Non-pigmented ciliary epithelial cell (primary cell): ENCODE data around the gene LIX1L.

ENCODE experiments used
- DNase-seq: peaks from one replicate; pipeline ENCODE4 v3.0.0-alpha.2; 2010; ENCODE audit warnings: low read depth

LIX1L gene

DNA sequence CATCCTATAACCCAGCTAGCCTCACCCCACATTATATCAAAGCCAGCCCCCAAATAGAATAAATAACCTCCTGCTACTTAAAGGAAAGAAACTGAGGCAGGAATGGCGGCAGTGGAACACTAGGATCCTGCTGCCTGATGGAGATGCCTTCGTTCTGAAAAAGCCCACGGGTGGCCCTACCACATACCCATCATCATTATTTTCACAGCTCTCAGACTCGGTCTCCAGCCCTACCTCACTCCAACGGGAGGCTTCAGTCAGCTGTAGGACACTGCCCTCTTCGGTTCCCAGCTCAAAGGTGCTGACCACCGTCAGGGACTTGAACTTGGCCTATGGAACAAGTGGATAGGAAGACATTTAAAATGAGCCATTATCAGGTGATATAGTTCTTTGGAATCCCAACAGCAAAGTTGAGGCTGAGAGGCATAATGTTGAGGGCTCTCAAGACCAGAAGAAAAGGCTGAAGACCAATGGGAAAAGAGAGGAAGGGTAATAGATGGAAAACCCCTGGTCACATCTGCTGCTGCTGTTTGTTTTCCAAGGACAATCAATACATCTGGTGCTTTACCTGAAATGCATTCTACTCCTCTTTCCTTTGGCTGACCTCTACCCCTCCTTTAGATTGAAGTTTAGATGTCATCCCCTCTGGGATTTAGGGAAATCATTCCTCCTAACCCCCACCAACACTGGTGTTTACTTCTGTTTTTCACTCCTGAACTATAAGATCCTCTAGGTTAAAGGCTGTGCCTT, 64.3 kb downstream of the LIX1L start:
- DNase-seq = no peak

DNA sequence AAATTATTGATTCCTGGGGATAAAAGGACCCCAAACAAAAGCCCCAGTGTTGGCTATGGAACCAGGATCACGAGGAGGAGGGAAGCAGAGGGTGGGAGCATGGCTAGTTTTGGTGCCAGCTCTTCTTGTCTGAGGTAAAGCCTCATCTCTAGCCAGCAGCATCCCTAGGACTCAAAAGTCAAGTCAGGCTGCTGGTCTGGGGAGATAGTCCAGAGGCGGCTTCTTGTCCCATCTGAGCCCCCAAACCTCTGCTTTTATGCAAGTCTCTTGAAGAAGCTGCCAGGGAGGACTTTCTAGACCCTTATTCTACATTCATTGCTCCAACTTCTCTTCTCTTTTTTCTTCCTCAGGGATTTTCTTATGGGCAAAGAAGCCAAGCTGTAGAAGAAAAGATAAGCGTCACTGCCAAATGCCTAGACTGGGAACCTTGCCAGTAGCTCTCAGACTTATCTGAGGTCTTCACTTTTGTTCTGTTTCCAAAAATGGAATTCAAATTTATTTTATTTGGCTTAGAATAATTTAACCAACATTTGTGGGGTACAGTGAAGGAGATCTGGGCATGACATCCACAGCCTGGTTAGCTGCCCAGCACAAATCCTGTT, 65.2 kb downstream of the LIX1L start:
- no peak for DNase-seq

DNA sequence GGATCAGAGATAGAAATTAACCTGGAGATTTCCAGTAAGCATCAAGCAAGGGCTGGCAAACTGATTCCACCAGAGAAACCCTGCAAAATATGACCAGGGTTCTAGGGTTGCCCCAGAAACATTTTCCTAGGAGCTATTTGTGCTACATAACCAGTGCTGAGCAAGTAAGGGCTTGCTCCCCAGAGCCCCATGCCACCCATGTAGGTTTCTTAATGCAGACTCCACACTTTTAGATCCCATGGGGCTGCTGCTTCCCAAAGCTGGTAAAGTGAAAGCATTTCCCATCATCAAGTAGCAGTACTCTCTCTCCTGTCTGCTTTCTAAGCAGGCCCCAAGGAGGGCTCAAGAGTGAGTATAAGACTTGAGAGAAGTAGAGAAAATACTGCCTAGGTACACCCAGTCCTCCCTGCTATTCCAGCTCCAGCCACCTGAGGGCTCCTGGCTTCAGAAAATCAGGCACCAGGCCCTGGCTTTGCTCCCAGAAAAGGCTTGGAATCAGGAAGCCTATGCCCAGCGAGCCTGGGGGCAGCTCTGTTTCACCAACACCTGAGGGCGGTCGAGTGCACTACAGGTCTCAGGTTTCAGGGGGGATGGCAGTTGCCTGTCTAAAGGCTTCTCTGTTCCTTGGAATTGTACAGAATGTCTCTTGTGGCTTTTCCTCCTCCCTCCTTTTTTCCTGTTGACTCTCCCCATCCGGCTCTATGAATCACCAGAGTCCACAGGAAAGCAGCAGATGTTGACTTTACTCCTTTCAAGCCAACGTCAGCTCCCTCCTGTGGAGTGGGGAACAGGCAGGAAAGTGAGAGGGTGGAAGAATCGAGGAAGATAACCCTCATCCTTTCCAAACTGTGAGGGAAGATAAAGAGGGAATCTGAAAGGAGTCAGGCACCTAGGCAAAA, 66.0 kb downstream of the LIX1L start:
- peak; percentile 99 for DNase-seq

DNA sequence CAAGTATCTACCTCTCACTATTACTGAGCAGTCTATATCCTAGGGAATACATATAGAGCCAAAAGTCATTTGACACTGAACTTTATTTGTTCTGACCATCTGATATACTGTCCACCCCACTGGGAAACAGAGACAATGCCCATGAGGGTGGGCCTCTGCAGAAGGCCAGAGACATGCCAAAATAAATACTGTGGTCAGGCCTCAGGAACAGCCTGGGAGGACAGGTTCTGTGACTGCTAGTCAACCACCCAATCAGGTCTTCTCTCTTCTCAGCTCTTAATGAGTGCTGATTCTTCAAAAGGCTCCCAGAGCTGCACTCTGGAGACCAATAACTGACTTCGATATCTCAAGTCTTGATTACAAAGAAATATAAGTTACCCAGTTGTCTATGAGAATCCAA, 66.7 kb downstream of the LIX1L start:
- DNase-seq = no peak

DNA sequence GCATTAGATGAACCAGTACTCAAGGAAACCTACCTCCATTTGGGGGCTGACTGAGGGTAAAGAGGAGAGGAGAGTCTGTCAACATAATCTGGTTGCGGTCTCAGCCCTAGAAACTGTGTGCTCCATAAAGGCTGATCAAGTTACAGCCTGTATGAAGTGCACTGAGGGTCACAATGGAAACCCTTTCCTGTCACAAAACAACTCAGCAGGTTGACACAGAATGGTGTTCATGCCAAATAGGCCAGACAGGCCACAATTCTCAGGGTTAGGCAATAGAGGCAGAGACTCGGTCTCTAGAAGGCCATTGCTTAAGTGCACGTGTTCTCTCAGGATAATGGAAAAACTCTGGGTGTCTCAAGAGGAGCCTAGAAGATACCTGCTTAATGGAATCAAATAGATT, 68.1 kb downstream of the LIX1L start:
- no peak for DNase-seq

DNA sequence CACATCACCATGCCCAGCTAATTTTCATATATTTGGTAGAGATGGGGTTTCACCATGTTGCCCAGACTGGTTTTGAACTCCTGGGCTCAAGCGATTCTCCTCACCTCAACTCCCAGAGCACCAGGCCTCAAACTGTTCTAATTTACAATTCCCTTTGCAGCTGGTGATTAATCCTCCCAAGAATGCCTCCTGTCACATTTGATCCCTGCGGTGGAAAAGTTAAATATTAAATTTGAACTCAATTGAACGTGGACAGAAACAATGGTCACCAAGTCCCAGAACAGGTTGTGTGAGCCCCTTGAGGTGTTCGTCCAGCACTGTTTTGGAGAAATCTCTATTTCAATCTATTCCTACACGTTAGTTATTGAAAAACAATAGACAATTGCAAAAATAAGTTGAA, 70.2 kb downstream of the LIX1L start:
- DNase-seq = no peak

DNA sequence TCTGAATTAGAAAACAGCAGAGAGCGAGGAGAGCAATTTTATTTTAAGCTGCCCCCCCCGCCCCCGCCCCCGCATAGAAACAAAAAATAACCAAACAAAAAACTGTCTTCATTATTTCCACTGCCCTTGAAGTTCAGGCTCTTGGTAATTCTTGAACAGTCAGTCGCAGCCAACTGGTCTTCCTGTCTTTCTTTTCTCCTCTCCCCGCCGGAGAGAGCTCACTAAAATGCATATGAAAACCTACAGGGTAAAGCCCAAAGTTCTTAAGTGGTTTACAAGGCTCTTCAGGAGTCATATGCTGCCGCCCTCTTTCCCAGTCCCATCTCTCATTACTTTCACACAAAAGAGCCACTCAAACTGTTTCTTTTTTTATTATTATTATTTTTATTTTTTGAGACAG, 71.0 kb downstream of the LIX1L start:
- no peak for DNase-seq

DNA sequence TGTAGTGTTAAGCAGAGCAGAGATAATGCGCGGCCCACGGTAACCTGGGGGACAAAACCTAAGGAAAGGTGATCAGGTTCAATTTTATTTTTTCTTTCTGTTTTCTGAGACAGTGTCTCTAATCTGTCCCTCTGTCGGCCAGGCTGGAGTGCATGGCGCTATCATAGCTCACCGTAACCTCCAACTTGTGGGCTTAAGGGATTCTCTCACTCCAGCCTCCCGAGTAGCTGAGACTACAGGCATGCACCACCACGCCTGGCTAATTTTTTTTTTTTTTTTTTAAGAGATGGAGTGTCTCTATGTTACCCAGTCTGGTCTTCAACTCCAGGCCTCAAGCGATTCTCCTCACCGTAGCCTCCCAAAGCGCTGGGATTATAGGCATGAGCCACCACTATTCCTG, 71.4 kb downstream of the LIX1L start:
- DNase-seq = no peak

DNA sequence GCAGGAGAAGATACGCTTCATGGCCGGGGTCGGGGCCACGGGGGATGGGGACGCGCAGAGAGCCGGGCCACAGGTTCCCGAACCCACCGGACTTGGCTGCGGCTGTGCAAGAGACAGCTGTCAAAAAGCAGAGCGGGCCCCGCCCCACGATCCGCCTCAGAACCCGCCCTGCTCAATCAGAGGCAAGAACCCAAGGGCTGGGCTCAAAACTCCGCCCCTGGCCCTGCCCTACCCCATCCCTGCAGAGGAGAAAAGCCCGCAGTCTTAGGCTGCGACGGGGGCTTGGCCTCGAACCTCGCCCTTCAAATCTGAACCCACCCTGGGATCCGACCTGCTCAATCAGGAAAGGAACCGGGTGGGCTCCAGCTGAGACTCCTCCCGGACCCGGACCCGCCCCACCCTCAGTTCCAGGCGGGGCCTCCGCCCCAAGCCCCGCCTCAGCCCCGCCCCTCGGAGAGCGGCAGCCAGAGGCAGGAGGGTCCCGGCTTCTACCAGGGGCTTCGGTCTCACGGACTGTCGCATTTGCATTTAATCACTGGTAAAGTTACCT, 72.0 kb downstream of the LIX1L start, which contains the start of gene ANKRD35:
ANKRD35 (minus strand) TSS at position 129 of the 550 bp plus-strand sequence; CDS start at position 21, 108 bp downstream.
- no peak for DNase-seq

DNA sequence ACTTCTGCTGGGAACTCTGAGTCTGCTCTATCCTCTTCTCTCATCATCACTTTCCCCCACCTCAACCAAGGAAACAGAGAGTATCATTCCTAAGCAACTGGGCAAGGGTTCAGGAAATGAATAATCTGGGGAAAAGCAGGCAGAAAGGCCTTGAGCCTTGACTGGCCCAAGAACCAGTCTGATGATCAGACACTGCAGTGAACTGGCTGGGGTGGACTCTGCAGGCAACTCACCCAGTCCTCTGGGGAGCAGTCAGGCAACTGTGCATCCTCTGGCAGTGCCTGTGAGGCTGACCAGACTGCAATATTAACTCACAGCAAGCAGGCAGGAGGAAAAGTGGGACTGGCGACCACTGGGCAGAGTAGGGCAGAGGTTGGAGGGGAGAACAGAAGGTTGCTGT, 73.1 kb downstream of the LIX1L start:
- DNase-seq = no peak
